Ovary (tissue), 9 donors: ENCODE measurements around the gene MEP1A. TPM values are rescaled to one million over a fixed set of nuclear protein-coding genes. Genes with fewer than 3 reads are reported as not detected.
"Not testable (repeated sequence)": the region's sequence is repeated elsewhere in the genome, so short reads cannot be mapped to it uniquely, and the experiment has no call there.

Experiments used
- DNase-seq, 5 donors: peaks; one replicate each; pipeline ENCODE4 v3.0.0-alpha.2; 2019 to 2020
- H3K27ac ChIP-seq, 2 donors: fragments of 200-600 bp; one replicate each; pipeline versions ENCODE4 v1.5.1 to v1.8.0; 2019 to 2022
- H3K27me3 ChIP-seq: fragments of 200-600 bp; one replicate; pipeline ENCODE4 v1.8.0; 2022
- H3K36me3 ChIP-seq: fragments of 200-600 bp; sonication (generic); one replicate; pipeline ENCODE4 v1.5.1; 2019
- H3K4me1 ChIP-seq: one replicate; pipeline ENCODE4 v1.8.1; 2013; ENCODE audit warnings: mild to moderate bottlenecking, moderate library complexity; ENCODE audit not compliant: insufficient read depth
- H3K4me3 ChIP-seq: fragments of 200-600 bp; sonication (generic); one replicate; pipeline ENCODE4 v1.5.1; 2017
- H3K9me3 ChIP-seq, 2 donors: fragments of 200-600 bp in 1 of 2; sonication (generic) in 1 of 2; one replicate each; pipeline versions ENCODE4 v1.5.1 to v1.8.1; 2013 to 2019; ENCODE audit warnings: mild to moderate bottlenecking in 1 of 2, moderate library complexity in 1 of 2
- EP300 ChIP-seq: sonication (generic); formaldehyde crosslinking; IDR thresholded peaks from one replicate; pipeline ENCODE4 v1.6.1; 2017; ENCODE audit warnings: antibody characterized with exemption
- POLR2A ChIP-seq: fragments of 450-650 bp; IDR thresholded peaks from one replicate; pipeline ENCODE4 v1.6.1; 2017; ENCODE audit warnings: antibody characterized with exemption, mild to moderate bottlenecking, moderate library complexity
- WGBS, 3 donors: extraction: QIAGEN DNeasy Blood & Tissue Kit in 1 of 3; methylation state at CpG; one replicate each; pipeline versions ENCODE4 v1.1.5 to v1.1.7; 2013 to 2017; 5-methylcytosine and 5-hydroxymethylcytosine counted together
- intact Hi-C, 4 donors: fragments of 100-400 bp; cut with DNase I; formaldehyde crosslinking; loops; one replicate each; pipeline versions ENCODE4 v1.11.0 to v1.15.1; 2022 to 2023
- polyA plus RNA-seq, 2 donors: library from polyadenylated mRNA; stranded (reverse); fragments of 200-250 nt in 1 of 2; fragments of 350-450 nt in 1 of 2; fragmentation: Illumina TruSeq in 1 of 2; extraction: RNeasy Lipid Tissue Mini Kit (QIAGEN cat#74804) in 1 of 2; gene quantifications; one replicate each; pipeline ENCODE4 v1.2.3, GENCODE V29; 2013 to 2014
- total RNA-seq, 7 donors: library from RNA; depleted of rRNA in 2 of 7; stranded (reverse); fragments of >200 nt in 2 of 7; fragmentation: NEBNext Ultra II Directional in 3 of 7; extraction: Animal tissue kit (Norgen Biotek cat#: 25700) in 3 of 7; gene quantifications; one replicate each; pipeline versions ENCODE4 v1.1.0 to v1.2.4, GENCODE V29; 2016 to 2023
- TF ChIP-seq, protein P1 (sequence below), 3 donors: fragments of 450-650 bp in 2 of 3; fragments of 200-600 bp in 1 of 3; IDR thresholded peaks; one replicate each; pipeline versions ENCODE4 v1.5.1 to v1.8.0; 2016 to 2022; ENCODE audit warnings: antibody characterized with exemption in 3 of 3, mild to moderate bottlenecking in 1 of 3
- donor health status: DM: no; HTN: no; CAD: no; lungs with moderate emphysema.
- donor health status: DM: no; HTN: no; CAD: no.
- donor health status: Bipolar disorder and iron deficiency.
- donor health status: DM: yes; HTN: yes; CAD: no.
- donor health status: DM: no; HTN: no; CAD: no.
- donor health status: DM: yes; HTN: yes; CAD: no.

MEP1A gene
- total and polyA plus RNA-seq, 9 donors = 0.13 to 3.0 (median 0.80) TPM; not detected in 6

DNA sequence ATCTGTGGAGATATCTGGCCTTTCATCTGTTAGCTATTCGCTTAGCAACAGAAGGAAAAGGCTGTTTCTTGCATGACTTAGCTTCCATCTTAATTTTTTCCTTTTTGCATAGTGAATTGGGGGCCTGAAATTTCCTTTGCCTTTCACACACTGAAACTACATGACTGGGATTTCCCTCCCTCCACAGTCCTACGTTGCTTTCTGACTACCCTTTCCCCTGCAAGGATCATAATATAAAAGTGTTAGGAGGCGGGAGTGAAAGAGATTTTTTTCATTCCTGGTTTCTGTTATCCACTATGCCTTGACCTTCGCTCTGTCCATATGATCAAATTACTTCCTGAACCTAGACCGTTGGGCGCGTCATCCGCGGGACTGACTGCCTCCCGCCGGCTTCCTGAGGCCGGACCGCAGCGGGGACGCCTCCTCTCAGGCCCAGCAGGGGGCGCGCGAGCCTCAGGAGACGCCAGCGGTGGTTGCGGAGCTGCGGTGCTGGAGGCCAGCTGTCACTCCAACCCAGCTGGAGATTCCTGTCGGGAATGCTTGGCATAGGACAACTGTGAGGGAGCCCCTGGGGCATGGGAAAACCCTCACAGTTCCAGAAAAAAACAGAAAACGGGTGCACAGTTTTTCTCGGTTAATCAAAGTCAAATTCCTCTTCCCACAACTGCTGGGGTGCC lies 55.6 kb downstream of the MEP1A start:
- no peaks in the 10 kb centered on the region for H3K27me3 ChIP-seq
- peak; percentile 68 to 87 (median 81) for DNase-seq
- intact Hi-C loops = loop anchor here in 2 of 4 donors (2.0 to 10.0 kb wide), 3 partner anchors 198 to 466 kb away; partner anchors contain the start of gene TNFRSF21 (in 1 of the 2)

DNA sequence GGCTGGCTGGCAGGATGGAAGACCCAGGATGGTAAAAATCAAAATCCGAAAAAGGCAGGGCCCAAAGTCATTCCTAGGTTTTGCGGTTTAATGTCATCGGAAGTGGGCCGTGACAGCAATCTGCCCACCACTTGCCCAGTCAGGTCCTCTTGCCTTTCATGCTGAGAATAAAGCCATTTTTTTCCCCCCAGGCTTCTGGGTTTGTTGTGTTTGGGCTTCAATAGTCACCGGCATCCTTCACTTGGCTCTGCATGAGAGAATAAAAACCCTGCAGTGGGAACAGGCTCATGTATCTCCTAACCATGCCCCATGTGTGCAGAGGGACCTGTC lies 56.1 kb downstream of the MEP1A start:
- TF ChIP-seq POLR2A (no peak), EP300 (no peak)
- TF ChIP-seq, protein P1, sequence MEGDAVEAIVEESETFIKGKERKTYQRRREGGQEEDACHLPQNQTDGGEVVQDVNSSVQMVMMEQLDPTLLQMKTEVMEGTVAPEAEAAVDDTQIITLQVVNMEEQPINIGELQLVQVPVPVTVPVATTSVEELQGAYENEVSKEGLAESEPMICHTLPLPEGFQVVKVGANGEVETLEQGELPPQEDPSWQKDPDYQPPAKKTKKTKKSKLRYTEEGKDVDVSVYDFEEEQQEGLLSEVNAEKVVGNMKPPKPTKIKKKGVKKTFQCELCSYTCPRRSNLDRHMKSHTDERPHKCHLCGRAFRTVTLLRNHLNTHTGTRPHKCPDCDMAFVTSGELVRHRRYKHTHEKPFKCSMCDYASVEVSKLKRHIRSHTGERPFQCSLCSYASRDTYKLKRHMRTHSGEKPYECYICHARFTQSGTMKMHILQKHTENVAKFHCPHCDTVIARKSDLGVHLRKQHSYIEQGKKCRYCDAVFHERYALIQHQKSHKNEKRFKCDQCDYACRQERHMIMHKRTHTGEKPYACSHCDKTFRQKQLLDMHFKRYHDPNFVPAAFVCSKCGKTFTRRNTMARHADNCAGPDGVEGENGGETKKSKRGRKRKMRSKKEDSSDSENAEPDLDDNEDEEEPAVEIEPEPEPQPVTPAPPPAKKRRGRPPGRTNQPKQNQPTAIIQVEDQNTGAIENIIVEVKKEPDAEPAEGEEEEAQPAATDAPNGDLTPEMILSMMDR (IDR thresholded peaks at IDR 0.05) = no peak
- Histone ChIP-seq H3K36me3 (no peaks in the 10 kb centered on the region), H3K9me3 (no peaks in the 10 kb centered on the region), H3K4me1 (peaks cover 1% of the 10 kb centered on the region), H3K27ac (no peak overlapping the region), H3K4me3 (no peak overlapping the region), H3K27me3 (no peaks in the 10 kb centered on the region)
- 52 to 64% (median 53%) methylated on average over 5 of the region's 5 CpGs for WGBS, 3 donors
- intact Hi-C loops = loop anchor here in 2 of 4 donors (2.0 to 10.0 kb wide), 3 partner anchors 198 to 465 kb away; partner anchors contain the start of gene TNFRSF21 (in 1 of the 2)
- DNase-seq = no peak

More for the DNA sequence above, 55.6 kb downstream of the MEP1A start:
- Histone ChIP-seq H3K4me1 (peaks cover 1% of the 10 kb centered on the region), H3K9me3 (no peaks in the 10 kb centered on the region), H3K4me3 (no peak overlapping the region), H3K27ac (no peak overlapping the region), H3K36me3 (no peaks in the 10 kb centered on the region)
- 4 to 6% (median 5%) methylated on average over 25 of the region's 25 CpGs for WGBS, 3 donors
- TF ChIP-seq EP300 = no peak
- TF ChIP-seq, protein P1 (IDR thresholded peaks at IDR 0.05) = peak; percentile 76 to 93 (median 86)

DNA sequence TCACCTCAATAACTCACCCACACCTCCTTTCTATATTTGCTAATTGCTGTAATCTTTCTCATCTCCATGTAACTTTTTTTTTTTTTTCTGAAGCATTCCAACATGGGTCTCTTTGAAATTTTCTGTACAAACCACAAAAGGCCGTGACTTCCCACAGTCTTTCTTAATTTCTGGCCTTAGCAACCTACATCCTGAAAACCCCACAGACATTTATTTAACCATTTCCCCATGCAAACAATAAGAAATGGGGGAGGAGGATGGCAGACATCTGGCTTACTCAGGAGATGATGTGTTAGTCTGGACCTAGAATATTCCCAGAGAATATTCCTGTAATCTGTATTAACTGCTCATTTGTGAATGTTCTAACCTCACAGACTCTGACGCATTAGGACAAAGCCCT lies 57.6 kb downstream of the MEP1A start:
- Histone ChIP-seq H3K9me3 (no peaks in the 10 kb centered on the region), H3K27ac (no peak overlapping the region), H3K36me3 (no peaks in the 10 kb centered on the region), H3K4me3 (no peak overlapping the region), H3K27me3 (no peaks in the 10 kb centered on the region), H3K4me1 (peaks cover 1% of the 10 kb centered on the region)
- WGBS, 3 donors = 83 to 89% (median 87%) methylated on average over 2 of the region's 2 CpGs
- intact Hi-C loops = loop anchor here in 1 of 4 donors (10.0 kb wide), 1 partner anchor 454 kb away; the partner anchor contains the start of gene TNFRSF21
- TF ChIP-seq, protein P1 (IDR thresholded peaks at IDR 0.05) = no peak
- TF ChIP-seq EP300 (no peak), POLR2A (no peak)
- DNase-seq = no peak

DNA sequence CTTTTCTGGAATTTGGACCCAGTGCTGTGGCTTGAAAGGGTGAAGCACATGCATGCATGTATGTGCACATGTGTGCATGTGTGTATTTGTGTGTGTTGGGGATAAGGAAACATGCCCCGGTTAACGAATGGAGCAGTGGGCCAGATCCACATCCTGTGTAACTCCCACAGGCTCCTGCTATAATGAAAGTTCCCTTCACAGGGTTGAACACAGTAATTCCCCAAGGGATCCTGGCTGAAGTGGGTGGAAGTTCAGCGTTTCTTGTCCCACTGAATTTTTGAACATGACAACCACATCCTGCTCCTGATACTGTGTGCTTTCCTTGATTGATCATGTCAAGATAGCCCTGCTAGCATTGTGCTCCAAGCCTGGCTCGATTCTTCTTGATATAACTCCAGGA lies 58.4 kb downstream of the MEP1A start:
- not testable (repeated sequence) for H3K9me3 ChIP-seq, H3K36me3 ChIP-seq, H3K27me3 ChIP-seq, H3K4me3 ChIP-seq, H3K4me1 ChIP-seq, DNase-seq, H3K27ac ChIP-seq
- intact Hi-C loops = loop anchor here in 1 of 4 donors (10.0 kb wide), 1 partner anchor 453 kb away; the partner anchor contains the start of gene TNFRSF21
- WGBS, 3 donors = 49 to 62% (median 57%) methylated on average over 4 of the region's 4 CpGs

DNA sequence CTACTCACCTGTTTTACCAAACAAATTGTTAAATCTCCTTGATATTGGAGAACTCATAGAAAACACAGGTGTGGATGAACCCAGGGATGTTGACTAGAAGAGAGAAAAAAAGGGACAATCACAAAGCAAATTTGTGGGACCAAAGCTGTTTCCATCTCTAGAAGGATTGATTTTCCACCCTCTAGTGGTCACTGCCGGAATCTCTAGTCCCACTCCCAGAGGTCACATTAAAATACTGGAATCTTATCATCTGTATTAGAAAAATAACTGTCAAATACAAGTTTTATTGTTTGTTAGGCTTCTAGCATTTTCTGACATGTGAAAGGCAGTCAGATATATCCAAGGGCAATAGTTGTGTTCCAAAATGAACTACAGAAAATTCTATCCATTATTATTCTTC lies 62.8 kb downstream of the MEP1A start:
- DNase-seq, H3K4me3 ChIP-seq, H3K27me3 ChIP-seq, H3K36me3 ChIP-seq, H3K27ac ChIP-seq, H3K4me1 ChIP-seq, H3K9me3 ChIP-seq: not testable (repeated sequence)
- TF ChIP-seq, protein P1 (IDR thresholded peaks at IDR 0.05) = peak in 1 of 3 donors; percentile 24
- intact Hi-C loops = loop anchor here in 1 of 4 donors (10.0 kb wide), 1 partner anchor 449 kb away; the partner anchor contains the start of gene TNFRSF21
- 27 to 50% (median 42%) methylated on average over 1 of the region's 1 CpG for WGBS, 3 donors
